ENCODE measurements around the gene FCHSD2. TPM values are rescaled to one million over a fixed set of nuclear protein-coding genes. Genes with fewer than 3 reads are reported as not detected.

Gene FCHSD2
- total and polyA plus RNA-seq, 2 of the 13 experiments (the other 11 are each of a cell fraction or from before 2014, with no cell fraction given): 20.5 to 24.8 TPM

GRCh38 chr11:72818971-72819370, 323.1 kb downstream of the FCHSD2 start (continued):
- no peak for TF ChIP-seq HOXA3 (CRISPR knock-in tag; IDR thresholded peaks at IDR 0.05)
- no peak for TF ChIP-seq MXD4 (CRISPR knock-in tag; IDR thresholded peaks at IDR 0.05)
- TF ChIP-seq FLYWCH1 (CRISPR knock-in tag; IDR thresholded peaks at IDR 0.05): no peak
- no peak for TF ChIP-seq PTBP1 (IDR thresholded peaks at IDR 0.05; ENCODE audit: low read depth, low read length, poor library complexity, severe bottlenecking)

GRCh38 chr11:72817966-72818365, 324.2 kb downstream of the FCHSD2 start:
- POLR2A ChIA-PET: no interaction called here
- no peak for ATAC-seq
- CTCF ChIA-PET (ENCODE audit: low intra/inter-chr PET ratio, low total read pairs): no interaction called here
- Histone ChIP-seq H3K27ac (ENCODE audit: extremely low read length, insufficient read depth, low read length) (no peak overlapping the region), H3K9ac (ENCODE audit: insufficient read depth, low read depth, low read length) (no peak overlapping the region), H3K79me2 (ENCODE audit: insufficient read depth, low read length) (peaks cover 8% of the 10 kb centered on the region), H3K27me3 (ENCODE audit: control insufficient read depth in 1 of 2, insufficient read depth in 2 of 2, low read length in 2 of 2) (no peaks in the 10 kb centered on the region; a peak in 1 of 5 replicates), H3K4me2 (ENCODE audit: low read depth, low read length) (no peak overlapping the region), H3K9me3 (ENCODE audit: low read length) (no peaks in the 10 kb centered on the region), H3K4me1 (ENCODE audit: insufficient read depth, low read length) (peaks cover 32% of the 10 kb centered on the region), H2AFZ (ENCODE audit: low read length) (no peak overlapping the region), H3K36me3 (replicated peaks in 1 of 2; ENCODE audit: control insufficient read depth in 1 of 2, insufficient read depth in 2 of 2, low read length in 2 of 2) (peaks cover 0 to 2% of the 10 kb centered on the region in 2 experiments; a peak in 2 of 5 replicates), H3K4me3 (replicated peaks in 1 of 3; ENCODE audit: insufficient read depth in 1 of 3, low read depth in 2 of 3, low read length in 3 of 3) (no peak overlapping the region), H4K20me1 (ENCODE audit: insufficient read depth, low read length) (no peaks in the 10 kb centered on the region)
- DNase-seq (ENCODE audit: low spot score): no peak
- 91% methylated on average over 3 of the region's 4 CpGs for WGBS (ENCODE audit: low lambda C conversion rate)
- FAIRE-seq: no peak
- in situ Hi-C loops (cut with HindIII; ENCODE audit: extremely low pct_ligation_motif_present, low pct_unique_long_range_greater_than_20kb): no loop called here
- no TSS peak for BruUV-seq (replicated peaks)
- intact Hi-C loops (cut with micrococcal nuclease; ENCODE audit: unreplicated experiment): no loop called here
- TF ChIP-seq SP140L (CRISPR knock-in tag; IDR thresholded peaks at IDR 0.05; ENCODE audit: borderline replicate concordance): no peak
- no peak for TF ChIP-seq ATF3 (CRISPR knock-in tag; IDR thresholded peaks at IDR 0.05)
- TF ChIP-seq PATZ1 (CRISPR knock-in tag; IDR thresholded peaks at IDR 0.05): no peak
- TF ChIP-seq ZNF33A (CRISPR knock-in tag; IDR thresholded peaks at IDR 0.05; ENCODE audit: borderline replicate concordance): no peak
- TF ChIP-seq ZNF770 (CRISPR knock-in tag; IDR thresholded peaks at IDR 0.05): no peak
- TF ChIP-seq PTBP1 (IDR thresholded peaks at IDR 0.05; ENCODE audit: low read depth, low read length, poor library complexity, severe bottlenecking): no peak
- TF ChIP-seq ZNF761 (CRISPR knock-in tag; conservative IDR thresholded peaks at IDR 0.05): no peak
- no peak for TF ChIP-seq FUBP1 (CRISPR knock-in tag; IDR thresholded peaks at IDR 0.05; ENCODE audit: borderline replicate concordance)
- TF ChIP-seq HES4 (CRISPR knock-in tag; IDR thresholded peaks at IDR 0.05; ENCODE audit: borderline replicate concordance): no peak
- no peak for TF ChIP-seq ZNF556 (CRISPR knock-in tag; IDR thresholded peaks at IDR 0.05; ENCODE audit: borderline replicate concordance)
- TF ChIP-seq PCBP1 (IDR thresholded peaks at IDR 0.05; ENCODE audit: borderline replicate concordance, low read depth, low read length): no peak
- TF ChIP-seq ZNF180 (CRISPR knock-in tag; IDR thresholded peaks at IDR 0.05; ENCODE audit: borderline replicate concordance, low read depth): no peak
- TF ChIP-seq MXD3 (CRISPR knock-in tag; IDR thresholded peaks at IDR 0.05): no peak
- no peak for TF ChIP-seq BORCS8-MEF2B (CRISPR knock-in tag; IDR thresholded peaks at IDR 0.05)
- TF ChIP-seq RFX1 (IDR thresholded peaks at IDR 0.05): no peak
